Esophagus muscularis mucosa (tissue), 4 donors: ENCODE measurements around the gene CDKN2B-AS1.

Source experiments
- CTCF ChIP-seq, 3 experiments: fragments of 200-600 bp in 2 of 3; fragments of 450-650 bp in 1 of 3; sonication (generic) in 2 of 3; IDR thresholded peaks; one replicate each; pipeline ENCODE4 v1.5.1; 2017 to 2019; ENCODE audit warnings: antibody characterized with exemption in 3 of 3, mild to moderate bottlenecking in 2 of 3, moderate library complexity in 1 of 3
- EP300 ChIP-seq: sonication (generic); formaldehyde crosslinking; IDR thresholded peaks from one replicate; pipeline ENCODE4 v1.6.1; 2017; ENCODE audit warnings: antibody characterized with exemption
- POLR2A ChIP-seq: fragments of 450-650 bp; IDR thresholded peaks from one replicate; pipeline ENCODE4 v1.6.1; 2017; ENCODE audit warnings: antibody characterized with exemption, moderate library complexity, mild to moderate bottlenecking, low read depth
- POLR2AphosphoS5 ChIP-seq, 2 donors: sonication (generic); formaldehyde crosslinking; IDR thresholded peaks; one replicate each; pipeline ENCODE4 v1.6.1; 2017; ENCODE audit warnings: antibody characterized with exemption in 2 of 2

GRCh38 chr9:21989440-21990189 is 5.0 kb upstream of the CDKN2B-AS1 start:
- TF ChIP-seq CTCF (IDR thresholded peaks at IDR 0.05) (no peak), POLR2A (no peak), EP300 (no peak), POLR2AphosphoS5 (IDR thresholded peaks at IDR 0.05) (no peak)
